ENCODE measurements around the gene PTTG2. TPM values are rescaled to one million over a fixed set of nuclear protein-coding genes. Genes with fewer than 3 reads are reported as not detected.

PTTG2 gene
- polyA plus RNA-seq, 1 donor (not counting 4 experiments of a cell fraction or from before 2014, with no cell fraction given): not detected

DNA sequence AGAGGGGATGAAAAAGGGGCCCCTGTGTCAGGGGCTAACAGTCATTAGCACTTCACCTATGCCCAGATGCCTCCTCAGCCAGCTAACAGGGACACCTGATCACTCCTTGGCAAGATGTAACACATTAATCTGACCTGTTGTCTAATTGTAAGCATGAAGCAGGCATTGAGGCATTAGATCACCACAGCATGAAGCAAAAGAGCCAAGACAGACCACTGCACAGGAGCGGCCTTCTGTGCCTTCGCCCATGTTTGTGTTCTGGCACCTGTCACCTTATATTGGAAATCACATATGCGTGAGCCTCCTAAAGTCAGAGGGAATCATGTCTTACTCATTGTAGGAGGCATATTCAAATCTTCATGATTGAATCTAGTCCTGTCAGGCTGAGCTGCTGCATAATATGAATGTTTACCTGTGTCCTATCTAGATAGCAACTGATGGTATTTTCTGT lies 48.4 kb downstream of the PTTG2 start:
- Histone ChIP-seq H3K4me3 (ENCODE audit: control insufficient read depth in 2 of 3, extremely low read depth in 1 of 3, insufficient read depth in 2 of 3, low read depth in 1 of 3, low read length in 3 of 3) (no peak overlapping the region), H3K79me2 (ENCODE audit: control insufficient read depth, insufficient read depth, low read length) (peaks cover 2% of the 10 kb centered on the region), H3K4me2 (ENCODE audit: control insufficient read depth, extremely low read depth, insufficient read depth, low read depth, low read length) (no peak overlapping the region), H3K9me3 (ENCODE audit: control insufficient read depth, low read depth, low read length) (no peaks in the 10 kb centered on the region), H3K27ac (ENCODE audit: control insufficient read depth, insufficient read depth, low read length) (no peak overlapping the region), H3K9me1 (ENCODE audit: control insufficient read depth, extremely low read depth, insufficient read depth, low read length) (no peaks in the 10 kb centered on the region), H3K4me1 (ENCODE audit: control insufficient read depth, extremely low read depth, insufficient read depth, low read length) (no peaks in the 10 kb centered on the region), H3K36me3 (ENCODE audit: control insufficient read depth in 2 of 2, extremely low read depth in 1 of 2, insufficient read depth in 2 of 2, low read length in 2 of 2) (no peaks in the 10 kb centered on the region), H2AFZ (ENCODE audit: control insufficient read depth, low read length) (no peak overlapping the region), H3K27me3 (ENCODE audit: control insufficient read depth, extremely low read depth, insufficient read depth, low read length) (no peaks in the 10 kb centered on the region), H4K20me1 (ENCODE audit: control insufficient read depth, extremely low read depth, insufficient read depth, low read length) (no peaks in the 10 kb centered on the region), H3K9ac (ENCODE audit: control insufficient read depth, extremely low read depth, insufficient read depth, low read length) (no peak overlapping the region)
- FAIRE-seq (no peak), DNase-seq (ENCODE audit: low read depth, low spot score) (no peak)
- TF ChIP-seq, protein P1, sequence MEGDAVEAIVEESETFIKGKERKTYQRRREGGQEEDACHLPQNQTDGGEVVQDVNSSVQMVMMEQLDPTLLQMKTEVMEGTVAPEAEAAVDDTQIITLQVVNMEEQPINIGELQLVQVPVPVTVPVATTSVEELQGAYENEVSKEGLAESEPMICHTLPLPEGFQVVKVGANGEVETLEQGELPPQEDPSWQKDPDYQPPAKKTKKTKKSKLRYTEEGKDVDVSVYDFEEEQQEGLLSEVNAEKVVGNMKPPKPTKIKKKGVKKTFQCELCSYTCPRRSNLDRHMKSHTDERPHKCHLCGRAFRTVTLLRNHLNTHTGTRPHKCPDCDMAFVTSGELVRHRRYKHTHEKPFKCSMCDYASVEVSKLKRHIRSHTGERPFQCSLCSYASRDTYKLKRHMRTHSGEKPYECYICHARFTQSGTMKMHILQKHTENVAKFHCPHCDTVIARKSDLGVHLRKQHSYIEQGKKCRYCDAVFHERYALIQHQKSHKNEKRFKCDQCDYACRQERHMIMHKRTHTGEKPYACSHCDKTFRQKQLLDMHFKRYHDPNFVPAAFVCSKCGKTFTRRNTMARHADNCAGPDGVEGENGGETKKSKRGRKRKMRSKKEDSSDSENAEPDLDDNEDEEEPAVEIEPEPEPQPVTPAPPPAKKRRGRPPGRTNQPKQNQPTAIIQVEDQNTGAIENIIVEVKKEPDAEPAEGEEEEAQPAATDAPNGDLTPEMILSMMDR (optimal IDR thresholded peaks at IDR 0.05 in 1 of 3, IDR thresholded peaks at IDR 0.05 in 1 of 3, conservative IDR thresholded peaks at IDR 0.05 in 1 of 3; ENCODE audit: extremely low read depth in 1 of 3, insufficient read depth in 2 of 3, low read length in 3 of 3): no peak
- TF ChIP-seq EZH2 (IDR thresholded peaks at IDR 0.05; ENCODE audit: low read length): no peak
- dilution Hi-C loops (cut with MboI; ENCODE audit: extremely low pct_ligation_motif_present, low sequenced_read_pairs): no loop called here

DNA sequence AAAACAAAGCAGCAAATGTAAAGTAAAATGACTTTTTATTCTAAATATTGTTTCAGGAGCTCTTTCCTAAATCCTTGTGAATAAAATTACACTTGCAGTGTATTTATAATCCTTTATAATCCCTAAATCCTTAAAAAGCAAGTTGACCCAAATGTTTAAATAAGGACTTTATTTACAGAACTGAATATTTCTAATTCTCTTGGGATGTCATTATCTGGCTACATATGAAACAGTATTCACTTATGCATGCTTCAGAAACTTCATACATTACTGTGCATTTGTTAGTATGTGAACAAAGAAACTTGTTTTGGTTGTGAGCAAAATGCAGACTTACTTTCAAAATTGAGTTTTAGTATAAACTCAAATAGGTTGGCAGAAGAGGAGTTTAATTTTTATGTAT lies 49.2 kb downstream of the PTTG2 start:
- Histone ChIP-seq H3K79me2 (ENCODE audit: control insufficient read depth, insufficient read depth, low read length) (peaks cover 2% of the 10 kb centered on the region), H4K20me1 (ENCODE audit: control insufficient read depth, extremely low read depth, insufficient read depth, low read length) (no peaks in the 10 kb centered on the region), H3K9me3 (ENCODE audit: control insufficient read depth, low read depth, low read length) (no peaks in the 10 kb centered on the region), H3K4me1 (ENCODE audit: control insufficient read depth, extremely low read depth, insufficient read depth, low read length) (no peaks in the 10 kb centered on the region), H3K9ac (ENCODE audit: control insufficient read depth, extremely low read depth, insufficient read depth, low read length) (no peak overlapping the region), H3K36me3 (ENCODE audit: control insufficient read depth in 2 of 2, extremely low read depth in 1 of 2, insufficient read depth in 2 of 2, low read length in 2 of 2) (no peaks in the 10 kb centered on the region), H3K9me1 (ENCODE audit: control insufficient read depth, extremely low read depth, insufficient read depth, low read length) (peaks cover 5% of the 10 kb centered on the region), H2AFZ (ENCODE audit: control insufficient read depth, low read length) (no peak overlapping the region), H3K4me3 (ENCODE audit: control insufficient read depth in 2 of 3, extremely low read depth in 1 of 3, insufficient read depth in 2 of 3, low read depth in 1 of 3, low read length in 3 of 3) (no peak overlapping the region), H3K27me3 (ENCODE audit: control insufficient read depth, extremely low read depth, insufficient read depth, low read length) (no peaks in the 10 kb centered on the region), H3K4me2 (ENCODE audit: control insufficient read depth, extremely low read depth, insufficient read depth, low read depth, low read length) (no peak overlapping the region), H3K27ac (ENCODE audit: control insufficient read depth, insufficient read depth, low read length) (no peak overlapping the region)
- DNase-seq (ENCODE audit: low read depth, low spot score) (no peak), FAIRE-seq (no peak)
- dilution Hi-C loops (cut with MboI; ENCODE audit: extremely low pct_ligation_motif_present, low sequenced_read_pairs): no loop called here
- TF ChIP-seq EZH2 (IDR thresholded peaks at IDR 0.05; ENCODE audit: low read length): no peak
- TF ChIP-seq, protein P1 (optimal IDR thresholded peaks at IDR 0.05 in 1 of 3, IDR thresholded peaks at IDR 0.05 in 1 of 3, conservative IDR thresholded peaks at IDR 0.05 in 1 of 3; ENCODE audit: extremely low read depth in 1 of 3, insufficient read depth in 2 of 3, low read length in 3 of 3): no peak
